HG03095 (cell line): ENCODE measurements around the gene SERPINA9.
"Not testable (repeated sequence)": the region's sequence is repeated elsewhere in the genome, so short reads cannot be mapped to it uniquely, and the experiment has no call there.

ENCODE experiments used
- ATAC-seq: cut with Tn5 transposase; IDR thresholded peaks from one replicate; pipeline ENCODE4 v1.9.1; 2021; ENCODE audit warnings: moderate library complexity; ENCODE audit not compliant: unreplicated experiment

Gene SERPINA9

DNA sequence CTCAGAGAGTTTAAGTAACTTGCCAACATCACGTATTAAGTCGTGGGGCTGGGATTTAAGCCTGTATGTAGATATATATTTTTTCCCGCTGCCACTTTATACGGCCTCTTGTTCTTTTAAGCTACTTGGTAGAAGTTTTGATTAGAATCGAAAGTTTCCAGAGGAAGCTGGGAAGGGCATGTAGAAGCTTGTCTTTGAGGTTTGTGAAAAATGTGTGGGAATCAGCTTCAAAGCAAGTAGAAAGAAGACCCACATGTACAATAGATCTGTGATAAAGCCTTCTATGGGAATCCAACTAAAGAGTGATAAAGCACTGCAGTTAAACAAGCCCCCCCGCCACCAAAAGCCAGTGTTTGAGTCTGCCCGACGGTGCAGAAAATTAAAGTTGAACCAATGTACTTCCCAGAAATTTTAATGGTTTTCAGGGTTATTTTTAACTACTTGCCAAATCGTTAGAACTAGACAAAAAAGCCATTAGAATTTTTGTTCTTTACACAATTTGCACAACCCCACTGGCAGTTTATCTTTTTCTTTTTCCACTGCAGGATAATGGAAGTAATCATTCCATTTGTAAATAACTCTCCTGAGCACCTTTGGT, 48.9 kb downstream of the SERPINA9 start:
- ATAC-seq: no peak

DNA sequence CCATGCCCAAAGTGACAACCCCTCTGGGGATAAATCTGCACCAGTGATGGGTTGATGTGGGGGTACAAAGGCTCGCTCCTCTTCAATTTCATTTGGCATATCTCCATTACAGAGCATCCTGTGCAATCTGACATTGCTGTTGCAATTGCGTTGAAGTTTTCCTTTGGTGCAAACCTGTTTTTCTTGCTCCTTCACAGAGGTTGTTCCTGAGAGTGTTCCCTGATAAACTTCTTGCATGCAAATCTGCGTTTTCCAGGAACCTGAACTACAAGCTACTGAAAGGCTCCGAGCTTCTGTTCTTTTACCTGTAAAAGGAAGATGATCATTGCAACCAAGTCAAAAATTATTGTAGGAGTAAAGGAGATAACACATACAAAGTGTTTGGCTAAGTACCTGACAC, 49.5 kb downstream of the SERPINA9 start:
- no peak for ATAC-seq

DNA sequence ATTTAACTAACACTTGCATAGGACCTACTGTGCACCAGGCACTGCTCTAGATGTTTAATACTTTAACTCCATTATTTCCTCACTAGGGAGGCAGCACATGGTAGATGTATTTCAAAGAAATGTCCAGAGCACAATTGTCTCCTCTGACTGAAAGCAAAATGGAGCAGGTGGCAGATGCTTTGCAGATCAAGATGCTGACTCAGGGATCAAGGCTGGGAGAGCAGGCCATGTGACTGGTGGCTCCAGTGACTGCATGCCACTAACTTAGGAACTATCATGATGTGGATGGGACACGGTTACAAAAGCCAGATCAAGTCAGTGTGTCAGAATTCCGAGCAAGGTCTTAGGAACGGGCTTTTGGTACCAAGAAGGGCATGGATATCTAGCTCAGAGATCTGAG, 51.6 kb downstream of the SERPINA9 start:
- no peak for ATAC-seq

DNA sequence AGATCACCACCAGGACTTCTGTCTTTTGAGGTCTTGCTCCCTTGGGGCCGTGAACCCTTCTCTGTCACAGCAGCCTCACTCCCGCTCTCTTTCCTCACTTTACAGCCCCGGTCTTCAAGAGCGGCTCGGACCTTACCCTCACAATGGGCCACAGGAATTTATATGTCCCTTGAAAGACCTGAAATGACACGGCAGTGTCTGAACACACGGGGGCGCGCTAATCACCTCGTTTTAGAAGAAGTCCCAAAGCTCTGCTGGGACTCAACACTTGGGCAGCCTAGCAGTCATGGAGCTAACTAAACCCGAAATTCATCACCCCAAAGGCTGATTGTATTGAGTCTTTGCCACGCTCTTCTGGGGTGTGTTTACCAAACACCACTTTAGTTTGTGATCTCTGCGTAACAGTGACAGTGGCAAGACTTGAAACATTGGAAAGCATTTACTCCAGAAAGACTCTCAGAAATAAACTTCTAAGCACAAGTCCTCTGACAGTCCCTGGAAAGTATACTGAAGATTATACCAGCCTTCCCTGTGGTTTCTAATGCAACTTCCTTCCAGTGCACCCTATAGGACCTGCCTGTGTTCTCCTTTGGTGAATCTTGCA, 52.4 kb downstream of the SERPINA9 start:
- no peak for ATAC-seq

DNA sequence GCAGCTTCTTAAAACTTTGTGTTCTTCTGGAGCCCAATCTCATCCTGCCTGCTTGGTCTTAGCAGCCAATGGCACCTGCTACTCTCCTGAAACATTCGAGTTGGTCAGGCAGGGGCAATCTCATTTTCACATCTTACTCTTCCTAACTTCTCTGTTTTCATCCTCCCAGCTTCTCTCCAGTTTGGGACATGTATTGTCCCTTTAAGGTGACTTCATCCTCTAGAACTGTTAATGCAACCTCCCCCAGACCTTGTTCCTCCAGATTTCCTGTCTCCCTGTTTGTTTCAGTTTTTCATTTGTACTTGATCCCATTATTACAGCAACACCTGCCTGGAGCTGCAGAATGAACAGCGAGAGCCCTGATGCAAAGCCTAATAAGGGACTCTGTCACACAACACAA, 54.7 kb downstream of the SERPINA9 start:
- no peak for ATAC-seq

DNA sequence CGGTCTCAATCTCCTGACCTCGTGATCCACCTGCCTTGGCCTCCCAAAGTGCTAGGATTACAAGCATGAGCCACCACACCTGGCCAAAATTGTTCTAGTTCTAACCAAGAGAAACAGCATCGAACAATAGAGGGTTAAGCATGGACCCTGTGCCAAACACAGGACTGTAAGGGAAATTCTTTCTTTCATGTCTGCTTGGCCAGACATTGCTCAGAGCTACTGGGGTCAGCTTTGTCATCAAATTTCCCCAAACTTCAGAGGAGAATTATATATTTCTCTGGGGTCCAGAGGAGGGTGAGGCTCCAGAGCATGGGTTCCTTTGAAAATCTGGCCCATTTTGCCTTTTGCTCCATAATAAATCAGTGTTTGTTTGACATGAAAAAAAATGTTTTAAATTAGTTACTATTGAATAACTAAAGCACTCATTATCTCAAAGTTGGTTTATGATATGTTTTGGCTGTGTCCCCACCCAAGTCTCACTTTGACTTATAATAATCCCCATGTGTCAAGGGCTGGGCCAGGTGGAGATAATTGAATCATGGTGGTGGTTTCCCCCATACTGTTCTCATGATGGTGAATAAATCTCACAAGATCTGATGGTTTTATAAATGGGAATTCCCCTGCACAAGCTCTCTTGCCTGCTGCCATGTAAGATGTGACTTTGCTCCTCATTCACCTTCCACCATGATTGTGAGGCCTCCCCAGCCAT, 58.3 kb downstream of the SERPINA9 start:
- not testable (repeated sequence) for ATAC-seq
